ENCODE measurements around the gene FOXE1.

Gene FOXE1

DNA sequence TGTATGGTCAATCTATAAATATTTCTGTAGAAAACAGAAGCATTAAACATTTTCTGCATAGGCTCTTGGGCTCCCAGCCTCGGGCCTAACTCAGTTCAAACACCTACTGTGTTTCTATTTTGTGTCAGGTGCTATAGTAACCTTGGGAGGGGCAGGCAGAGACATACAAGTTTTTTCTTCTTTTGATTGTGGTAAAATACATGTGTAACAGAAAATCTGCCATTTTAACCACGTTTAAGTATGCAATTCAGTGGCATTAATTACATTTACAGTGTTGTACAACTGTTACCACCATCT, 40.8 kb upstream of the FOXE1 start:
- Histone ChIP-seq H3K4me3 (IDR thresholded peaks at IDR 0.05; ENCODE audit: insufficient read depth, low read depth, low read length) (no peak overlapping the region), H3K27me3 (ENCODE audit: insufficient read depth, low read depth) (no peaks in the 10 kb centered on the region), H3K9ac (no peak overlapping the region), H3K79me2 (ENCODE audit: insufficient read depth, low read depth) (no peaks in the 10 kb centered on the region), H2AFZ (ENCODE audit: low read depth) (no peak overlapping the region), H3K4me1 (ENCODE audit: low read depth, poor library complexity, severe bottlenecking) (no peaks in the 10 kb centered on the region), H3K27ac (no peak overlapping the region), H4K20me1 (ENCODE audit: insufficient read depth) (no peaks in the 10 kb centered on the region), H3K36me3 (ENCODE audit: insufficient read depth) (no peaks in the 10 kb centered on the region), H3K4me2 (no peak overlapping the region)
- TF ChIP-seq, protein P1, sequence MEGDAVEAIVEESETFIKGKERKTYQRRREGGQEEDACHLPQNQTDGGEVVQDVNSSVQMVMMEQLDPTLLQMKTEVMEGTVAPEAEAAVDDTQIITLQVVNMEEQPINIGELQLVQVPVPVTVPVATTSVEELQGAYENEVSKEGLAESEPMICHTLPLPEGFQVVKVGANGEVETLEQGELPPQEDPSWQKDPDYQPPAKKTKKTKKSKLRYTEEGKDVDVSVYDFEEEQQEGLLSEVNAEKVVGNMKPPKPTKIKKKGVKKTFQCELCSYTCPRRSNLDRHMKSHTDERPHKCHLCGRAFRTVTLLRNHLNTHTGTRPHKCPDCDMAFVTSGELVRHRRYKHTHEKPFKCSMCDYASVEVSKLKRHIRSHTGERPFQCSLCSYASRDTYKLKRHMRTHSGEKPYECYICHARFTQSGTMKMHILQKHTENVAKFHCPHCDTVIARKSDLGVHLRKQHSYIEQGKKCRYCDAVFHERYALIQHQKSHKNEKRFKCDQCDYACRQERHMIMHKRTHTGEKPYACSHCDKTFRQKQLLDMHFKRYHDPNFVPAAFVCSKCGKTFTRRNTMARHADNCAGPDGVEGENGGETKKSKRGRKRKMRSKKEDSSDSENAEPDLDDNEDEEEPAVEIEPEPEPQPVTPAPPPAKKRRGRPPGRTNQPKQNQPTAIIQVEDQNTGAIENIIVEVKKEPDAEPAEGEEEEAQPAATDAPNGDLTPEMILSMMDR (conservative IDR thresholded peaks at IDR 0.05; ENCODE audit: low read depth, low read length) = no peak

DNA sequence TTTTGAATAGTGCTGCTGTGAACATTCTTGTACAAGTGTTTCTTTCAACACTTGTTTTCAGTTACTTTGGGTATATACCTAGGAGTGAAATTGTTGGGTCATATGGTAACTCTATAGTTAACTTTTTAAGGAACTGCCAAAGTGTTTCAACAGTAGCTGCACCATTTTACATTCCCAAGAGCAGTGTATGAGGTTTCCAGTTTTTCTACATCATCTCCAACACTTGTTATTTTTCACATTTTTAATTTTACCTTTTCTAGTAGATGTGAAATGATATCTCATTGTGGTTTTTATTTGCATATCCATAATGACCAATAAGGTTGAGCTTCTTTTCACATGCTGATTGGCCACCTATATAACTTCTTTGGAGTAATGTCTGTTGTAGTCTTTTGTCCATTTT, 40.0 kb upstream of the FOXE1 start:
- Histone ChIP-seq H3K79me2 (ENCODE audit: insufficient read depth, low read depth) (no peaks in the 10 kb centered on the region), H4K20me1 (ENCODE audit: insufficient read depth) (no peaks in the 10 kb centered on the region), H3K36me3 (ENCODE audit: insufficient read depth) (no peaks in the 10 kb centered on the region), H3K4me1 (ENCODE audit: low read depth, poor library complexity, severe bottlenecking) (no peaks in the 10 kb centered on the region), H3K27me3 (ENCODE audit: insufficient read depth, low read depth) (no peaks in the 10 kb centered on the region), H3K4me2 (no peak overlapping the region), H2AFZ (ENCODE audit: low read depth) (no peak overlapping the region), H3K4me3 (IDR thresholded peaks at IDR 0.05; ENCODE audit: insufficient read depth, low read depth, low read length) (no peak overlapping the region), H3K9ac (no peak overlapping the region), H3K27ac (no peak overlapping the region)
- TF ChIP-seq, protein P1 (conservative IDR thresholded peaks at IDR 0.05; ENCODE audit: low read depth, low read length) = no peak

DNA sequence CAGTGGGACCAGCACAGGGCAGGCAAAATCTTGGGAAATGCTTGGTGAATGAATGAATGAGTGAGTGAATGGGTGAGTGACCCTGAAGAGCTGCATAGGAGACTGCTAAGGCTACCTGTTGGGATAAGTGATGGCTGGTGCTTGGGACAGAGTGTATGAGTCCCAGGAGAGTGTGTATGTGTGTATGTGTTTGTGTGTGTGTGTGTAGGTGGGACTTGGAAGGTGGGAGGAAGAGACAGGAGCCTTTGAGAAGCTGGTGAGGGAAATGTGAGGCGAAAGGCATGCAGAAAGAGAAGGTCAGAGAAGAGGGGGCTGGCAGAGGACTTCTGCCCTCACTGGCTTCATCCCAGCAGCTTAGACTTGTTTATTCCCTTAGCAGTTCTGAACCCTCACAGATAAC, 33.3 kb upstream of the FOXE1 start:
- H3K4me1 ChIP-seq (ENCODE audit: low read depth, poor library complexity, severe bottlenecking) = no peaks in the 10 kb centered on the region
- no peak overlapping the region for H2AFZ ChIP-seq (ENCODE audit: low read depth)
- TF ChIP-seq, protein P1 (conservative IDR thresholded peaks at IDR 0.05; ENCODE audit: low read depth, low read length) = no peak

DNA sequence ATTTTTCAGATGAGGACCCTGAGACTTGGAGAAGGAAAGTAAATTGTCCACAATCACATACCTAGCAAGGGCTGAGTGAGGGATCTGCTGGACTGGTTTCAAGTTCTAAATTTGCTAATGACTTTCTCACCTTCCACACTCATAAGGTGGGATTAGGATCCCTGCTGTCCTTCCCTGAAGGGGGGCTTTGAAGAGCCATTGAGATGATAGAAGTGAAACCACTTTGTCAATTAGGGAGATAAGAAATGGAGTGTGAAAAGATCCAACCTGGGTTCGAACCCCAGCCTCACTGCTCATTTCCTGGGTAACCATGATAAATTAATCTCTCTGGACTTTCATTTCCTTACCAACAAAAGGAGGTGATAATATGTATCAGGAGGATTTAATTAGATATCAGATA, 32.7 kb upstream of the FOXE1 start:
- no peaks in the 10 kb centered on the region for H3K36me3 ChIP-seq (ENCODE audit: insufficient read depth)
- TF ChIP-seq, protein P1 (conservative IDR thresholded peaks at IDR 0.05; ENCODE audit: low read depth, low read length) = no peak
- no peaks in the 10 kb centered on the region for H3K27me3 ChIP-seq (ENCODE audit: insufficient read depth, low read depth)
- H3K4me1 ChIP-seq (ENCODE audit: low read depth, poor library complexity, severe bottlenecking) = no peaks in the 10 kb centered on the region
- H3K9ac ChIP-seq = no peak overlapping the region
- H3K4me3 ChIP-seq (IDR thresholded peaks at IDR 0.05; ENCODE audit: insufficient read depth, low read depth, low read length) = no peak overlapping the region
- H3K79me2 ChIP-seq (ENCODE audit: insufficient read depth, low read depth) = no peaks in the 10 kb centered on the region
- H3K27ac ChIP-seq = no peak overlapping the region
- H3K4me2 ChIP-seq = no peak overlapping the region
- H2AFZ ChIP-seq (ENCODE audit: low read depth) = no peak overlapping the region
- H4K20me1 ChIP-seq (ENCODE audit: insufficient read depth) = no peaks in the 10 kb centered on the region

More for the DNA sequence above, 33.3 kb upstream of the FOXE1 start:
- H3K27me3 ChIP-seq (ENCODE audit: insufficient read depth, low read depth) = no peaks in the 10 kb centered on the region
- H3K27ac ChIP-seq = no peak overlapping the region
- H3K36me3 ChIP-seq (ENCODE audit: insufficient read depth) = no peaks in the 10 kb centered on the region
- no peak overlapping the region for H3K4me3 ChIP-seq (IDR thresholded peaks at IDR 0.05; ENCODE audit: insufficient read depth, low read depth, low read length)
- H4K20me1 ChIP-seq (ENCODE audit: insufficient read depth) = no peaks in the 10 kb centered on the region
- H3K79me2 ChIP-seq (ENCODE audit: insufficient read depth, low read depth) = no peaks in the 10 kb centered on the region
- no peak overlapping the region for H3K9ac ChIP-seq
- no peak overlapping the region for H3K4me2 ChIP-seq
